ENCODE data around the gene LRBA.
A peak's percentile ranks its signal among the peaks of the same experiment; 100 is the strongest.
"Not testable (repeated sequence)": the region's sequence is repeated elsewhere in the genome, so short reads cannot be mapped to it uniquely, and the experiment has no call there.

LRBA gene

GRCh38 chr4:150680651-150681050 lies 334.4 kb downstream of the LRBA start:
- Mint-ChIP-seq H3K4me3 (no peak overlapping the region), H3K9me3 (no peaks in the 10 kb centered on the region), H3K36me3 (ENCODE audit: low read depth) (peaks cover 21% of the 10 kb centered on the region), H3K27ac (no peak overlapping the region), H3K27me3 (no peaks in the 10 kb centered on the region), H3K4me1 (ENCODE audit: low read depth) (no peaks in the 10 kb centered on the region)

DNA sequence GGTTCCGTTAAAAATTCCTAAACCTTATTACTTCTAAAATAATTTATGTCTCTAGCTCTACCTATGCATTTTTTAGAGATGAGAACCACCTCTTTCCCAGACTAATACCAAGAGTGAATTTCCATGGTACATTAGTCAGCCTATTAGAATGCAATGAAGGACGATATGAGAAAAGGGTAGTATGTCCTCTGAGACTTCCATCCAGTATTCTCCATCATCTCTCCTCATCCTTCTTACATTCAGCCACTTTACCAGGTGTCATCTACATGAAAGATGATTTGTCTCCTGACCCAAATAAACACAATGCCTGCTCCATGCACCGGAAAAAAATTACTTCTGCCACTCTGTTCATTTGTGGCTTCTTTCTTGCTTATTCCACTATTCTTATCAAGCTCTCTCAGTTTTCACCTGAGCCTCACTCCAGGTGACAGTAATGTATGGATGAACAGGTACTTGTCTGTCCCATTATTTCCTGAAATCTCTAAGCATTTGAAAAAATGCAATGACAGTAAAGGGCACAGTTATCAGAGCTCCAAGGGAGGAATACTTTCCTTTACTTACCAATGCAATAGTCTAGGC lies 335.2 kb downstream of the LRBA start:
- peaks cover 21% of the 10 kb centered on the region for H3K36me3 Mint-ChIP-seq (ENCODE audit: low read depth)
- H3K27ac Mint-ChIP-seq, result peak overlapping the region; percentile 22
- no peaks in the 10 kb centered on the region for H3K4me1 Mint-ChIP-seq (ENCODE audit: low read depth)
- no peaks in the 10 kb centered on the region for H3K9me3 Mint-ChIP-seq
- no peak overlapping the region for H3K4me3 Mint-ChIP-seq
- H3K27me3 Mint-ChIP-seq, result no peaks in the 10 kb centered on the region

DNA sequence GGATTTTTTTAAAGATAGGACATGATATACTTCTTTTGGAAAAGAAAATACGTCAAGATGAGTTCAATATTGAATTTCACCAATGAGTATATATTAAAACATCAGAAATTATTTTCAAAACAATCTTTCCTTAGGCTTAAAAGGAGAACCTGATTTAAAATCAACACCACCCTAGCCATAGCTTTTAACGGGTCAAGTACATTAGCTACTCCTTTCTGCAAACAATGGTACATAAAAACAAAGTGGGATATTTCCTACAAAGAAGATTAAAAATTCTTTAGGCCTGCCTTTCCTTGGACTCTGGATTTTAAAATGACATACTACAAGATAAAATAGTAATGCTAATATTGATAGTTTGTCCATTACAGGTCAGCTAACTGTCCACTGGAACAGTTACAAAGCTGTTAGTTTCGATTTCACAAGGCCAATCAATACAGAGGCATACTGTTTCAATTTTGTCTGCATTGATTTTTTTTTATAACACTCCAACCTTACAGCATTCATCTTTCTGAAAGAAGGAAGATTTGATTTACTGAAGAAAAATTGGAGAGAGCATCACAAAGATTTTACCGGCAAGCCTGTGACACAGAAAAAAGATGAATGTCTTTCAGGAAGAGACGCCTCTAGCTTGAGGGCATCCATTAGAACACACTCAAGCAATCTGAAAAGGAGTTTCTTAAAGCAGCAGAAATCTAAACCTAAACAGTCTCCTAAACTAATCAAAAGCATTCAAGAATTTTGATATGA lies 335.9 kb downstream of the LRBA start:
- Mint-ChIP-seq H3K36me3 (ENCODE audit: low read depth) (peaks cover 21% of the 10 kb centered on the region), H3K27me3 (no peaks in the 10 kb centered on the region), H3K27ac (no peak overlapping the region), H3K4me1 (ENCODE audit: low read depth) (no peaks in the 10 kb centered on the region), H3K4me3 (no peak overlapping the region), H3K9me3 (no peaks in the 10 kb centered on the region)

DNA sequence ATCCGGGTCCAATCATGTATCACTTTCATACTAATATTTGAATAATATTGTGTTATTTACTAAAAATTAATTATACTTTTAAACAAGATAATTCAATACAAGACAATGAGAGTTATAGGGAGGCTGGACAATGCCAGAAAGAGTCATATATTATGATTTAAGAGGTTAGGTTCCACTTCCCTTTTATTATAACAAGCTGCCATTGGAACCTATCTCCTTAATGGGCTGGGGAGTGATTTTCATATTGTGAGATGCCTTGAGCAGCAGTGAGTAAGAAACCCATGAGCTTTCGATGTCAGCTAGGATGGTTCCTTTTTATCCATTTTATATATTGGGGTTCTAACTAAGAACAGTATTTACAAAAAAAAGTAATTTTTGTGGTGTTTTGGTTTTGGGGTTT lies 341.3 kb downstream of the LRBA start:
- H3K27ac Mint-ChIP-seq, result no peak overlapping the region
- H3K36me3 Mint-ChIP-seq (ENCODE audit: low read depth), result peaks cover 6% of the 10 kb centered on the region
- H3K27me3 Mint-ChIP-seq, result no peaks in the 10 kb centered on the region
- H3K4me3 Mint-ChIP-seq, result no peak overlapping the region
- no peaks in the 10 kb centered on the region for H3K9me3 Mint-ChIP-seq
- H3K4me1 Mint-ChIP-seq (ENCODE audit: low read depth), result no peaks in the 10 kb centered on the region

DNA sequence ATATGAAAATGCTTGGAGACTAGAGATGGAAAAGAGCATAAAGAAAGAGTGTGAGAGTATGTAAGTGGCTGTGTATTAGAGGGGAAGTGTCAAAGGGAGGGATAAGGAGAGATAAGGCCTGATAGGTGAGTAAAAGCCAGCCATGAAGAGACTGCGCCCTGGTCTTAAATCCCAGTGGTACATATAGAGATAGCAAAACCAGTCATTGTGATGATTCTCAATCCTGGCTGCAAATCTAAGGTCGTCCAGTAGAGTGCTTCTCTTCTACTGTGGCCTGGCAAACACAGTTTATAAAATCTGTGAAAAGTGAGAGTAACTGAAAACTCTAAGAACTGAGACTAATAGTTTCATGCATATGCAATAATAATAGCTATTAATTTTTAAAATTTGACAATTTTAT lies 346.3 kb downstream of the LRBA start:
- Mint-ChIP-seq H3K9me3 (no peaks in the 10 kb centered on the region), H3K4me1 (ENCODE audit: low read depth) (no peaks in the 10 kb centered on the region), H3K36me3 (ENCODE audit: low read depth) (peaks cover 11% of the 10 kb centered on the region), H3K4me3 (no peak overlapping the region), H3K27ac (no peak overlapping the region), H3K27me3 (no peaks in the 10 kb centered on the region)

DNA sequence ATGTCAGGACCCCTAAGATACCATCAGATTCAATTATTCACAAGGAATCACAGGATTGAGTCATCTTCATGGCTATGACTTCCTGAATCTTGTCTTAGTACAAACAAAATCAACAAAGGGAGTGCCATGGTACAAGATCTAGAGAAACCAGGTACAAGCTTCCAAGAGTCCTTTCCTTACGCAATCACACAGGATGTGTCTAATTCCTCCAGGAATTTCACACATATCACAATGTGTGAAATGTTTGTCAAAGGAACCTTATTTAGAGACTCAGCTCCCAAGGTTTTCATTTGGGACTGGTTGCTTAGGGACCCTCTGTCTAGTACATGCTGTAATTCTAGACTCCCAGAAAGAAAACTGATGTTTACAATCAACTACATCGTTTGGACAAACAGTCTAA lies 350.1 kb downstream of the LRBA start:
- Mint-ChIP-seq H3K36me3 (ENCODE audit: low read depth) (peaks cover 15% of the 10 kb centered on the region), H3K4me3 (no peak overlapping the region), H3K4me1 (ENCODE audit: low read depth) (no peaks in the 10 kb centered on the region), H3K27ac (no peak overlapping the region), H3K27me3 (no peaks in the 10 kb centered on the region), H3K9me3 (no peaks in the 10 kb centered on the region)

DNA sequence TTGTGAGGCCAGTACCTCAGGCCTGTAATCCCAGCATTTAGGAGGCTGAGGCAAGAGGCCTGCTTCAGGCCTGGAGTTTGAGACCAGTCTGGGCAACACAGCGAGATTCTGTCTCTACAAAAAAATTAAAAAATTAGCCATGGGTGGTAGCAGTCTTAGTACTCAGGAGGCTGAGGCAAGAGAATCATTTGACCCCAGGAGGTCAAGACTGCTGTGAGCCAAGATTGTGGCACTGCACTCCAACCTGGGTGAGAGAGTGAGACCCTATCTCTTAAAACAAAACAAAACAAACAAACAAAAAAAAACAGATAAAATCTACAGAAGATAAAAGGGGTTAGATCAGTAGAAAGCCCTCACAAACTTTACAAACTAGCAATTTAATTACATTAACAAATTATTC lies 352.4 kb downstream of the LRBA start:
- H3K27ac Mint-ChIP-seq, result no peak overlapping the region
- no peak overlapping the region for H3K4me3 Mint-ChIP-seq
- peaks cover 11% of the 10 kb centered on the region for H3K36me3 Mint-ChIP-seq (ENCODE audit: low read depth)
- no peaks in the 10 kb centered on the region for H3K9me3 Mint-ChIP-seq
- no peaks in the 10 kb centered on the region for H3K27me3 Mint-ChIP-seq
- H3K4me1 Mint-ChIP-seq (ENCODE audit: low read depth), result no peaks in the 10 kb centered on the region

DNA sequence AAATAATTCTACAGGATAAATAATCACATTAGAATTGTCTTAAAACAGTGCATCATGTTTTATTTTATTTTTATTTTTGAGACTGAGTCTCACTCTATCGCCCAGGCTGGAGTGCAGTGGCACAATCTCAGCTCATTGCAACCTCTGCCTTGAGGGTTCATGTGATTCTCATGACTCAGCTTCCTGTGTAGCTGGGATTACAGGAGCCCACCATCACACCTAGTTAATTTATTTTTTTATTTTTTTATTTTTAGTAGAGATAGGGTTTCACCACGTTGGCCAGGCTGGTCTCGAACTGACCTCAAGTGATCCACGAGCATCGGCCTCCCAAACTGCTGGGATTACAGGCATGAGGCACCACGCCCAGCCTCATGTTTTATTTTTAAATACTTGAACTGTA lies 353.5 kb downstream of the LRBA start:
- H3K36me3 Mint-ChIP-seq (ENCODE audit: low read depth), result peaks cover 11% of the 10 kb centered on the region
- H3K4me3 Mint-ChIP-seq; H3K4me1 Mint-ChIP-seq (ENCODE audit: low read depth); H3K9me3 Mint-ChIP-seq; H3K27ac Mint-ChIP-seq; H3K27me3 Mint-ChIP-seq: not testable (repeated sequence)

DNA sequence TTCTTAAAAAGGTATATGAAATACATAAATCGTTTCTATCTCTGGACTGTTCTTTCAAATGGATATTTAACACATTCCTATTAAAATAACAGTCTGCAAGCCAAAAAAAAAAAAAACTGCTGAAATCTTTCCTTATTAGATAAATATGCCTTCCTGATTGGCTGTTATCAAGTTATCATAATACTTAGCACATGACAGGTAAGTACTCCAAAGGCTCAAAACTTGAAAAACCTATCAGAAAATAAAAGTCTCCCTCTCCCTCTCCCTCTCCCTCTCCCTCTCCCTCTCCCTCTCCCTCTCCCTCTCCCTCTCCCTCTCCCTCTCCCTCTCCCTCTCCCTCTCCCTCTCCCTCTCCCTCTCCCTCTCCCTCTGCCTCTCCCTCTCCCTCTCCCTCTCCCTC lies 356.8 kb downstream of the LRBA start:
- not testable (repeated sequence) for H3K4me1 Mint-ChIP-seq (ENCODE audit: low read depth); H3K9me3 Mint-ChIP-seq; H3K27ac Mint-ChIP-seq; H3K4me3 Mint-ChIP-seq; H3K27me3 Mint-ChIP-seq
- peaks cover 12% of the 10 kb centered on the region for H3K36me3 Mint-ChIP-seq (ENCODE audit: low read depth)

DNA sequence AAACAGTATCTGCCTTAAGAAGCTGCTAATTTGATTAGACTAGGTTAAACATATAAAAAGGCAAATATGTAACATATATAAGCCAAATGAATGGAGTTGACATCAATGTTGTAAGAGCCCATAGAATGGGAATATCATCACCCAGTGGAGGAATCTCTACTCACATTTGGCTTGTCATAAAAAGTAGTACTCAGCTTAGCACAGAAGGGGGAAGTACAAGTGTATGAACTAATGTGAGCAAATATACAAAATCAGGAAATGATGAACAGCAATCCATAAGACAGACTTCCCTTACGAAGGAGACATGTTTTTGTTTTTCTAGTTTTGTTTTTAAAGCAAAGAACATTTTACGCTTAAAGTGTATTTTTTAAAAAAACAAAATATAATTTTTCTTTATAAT lies 358.2 kb downstream of the LRBA start:
- Mint-ChIP-seq H3K4me3 (no peak overlapping the region), H3K4me1 (ENCODE audit: low read depth) (no peaks in the 10 kb centered on the region), H3K27me3 (no peaks in the 10 kb centered on the region), H3K36me3 (ENCODE audit: low read depth) (peaks cover 8% of the 10 kb centered on the region), H3K27ac (no peak overlapping the region), H3K9me3 (peaks cover 8% of the 10 kb centered on the region)

GRCh38 chr4:150650751-150651150 lies 364.3 kb downstream of the LRBA start:
- H3K4me1 Mint-ChIP-seq (ENCODE audit: low read depth), result no peaks in the 10 kb centered on the region
- H3K9me3 Mint-ChIP-seq, result no peaks in the 10 kb centered on the region
- H3K27me3 Mint-ChIP-seq, result no peaks in the 10 kb centered on the region
- H3K27ac Mint-ChIP-seq, result no peak overlapping the region
- no peak overlapping the region for H3K4me3 Mint-ChIP-seq
- peaks cover 5% of the 10 kb centered on the region for H3K36me3 Mint-ChIP-seq (ENCODE audit: low read depth)

GRCh38 chr4:150648123-150648522 lies 367.0 kb downstream of the LRBA start:
- Mint-ChIP-seq H3K9me3 (no peaks in the 10 kb centered on the region), H3K4me3 (no peak overlapping the region), H3K4me1 (ENCODE audit: low read depth) (no peaks in the 10 kb centered on the region), H3K27ac (no peak overlapping the region), H3K36me3 (ENCODE audit: low read depth) (peaks cover 9% of the 10 kb centered on the region), H3K27me3 (no peaks in the 10 kb centered on the region)

- Mint-ChIP-seq H3K4me1 (ENCODE audit: low read depth) (no peaks in the 10 kb centered on the region), H3K36me3 (ENCODE audit: low read depth) (peaks cover 9% of the 10 kb centered on the region)
Measured at GRCh38 chr4:150647008-150647407, 368.1 kb downstream of the LRBA start.

DNA sequence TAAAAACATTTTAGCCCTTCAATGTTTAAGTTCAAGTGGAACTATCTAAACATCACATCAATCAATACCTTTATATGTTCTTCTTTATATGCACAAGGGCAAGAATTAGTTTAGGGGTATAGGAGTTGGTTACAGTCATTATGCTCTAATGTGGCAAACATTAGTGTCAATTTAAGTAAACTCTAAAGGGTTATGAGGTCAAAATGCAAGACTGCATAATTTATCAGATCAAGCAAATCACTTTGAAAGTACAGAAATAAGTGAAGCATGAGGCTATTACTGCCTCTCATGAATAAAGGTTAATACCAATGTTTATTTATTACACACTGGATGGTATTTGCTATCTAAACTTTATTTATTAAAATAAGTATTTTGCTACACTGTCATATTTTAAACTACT lies 373.5 kb downstream of the LRBA start:
- peaks cover 26% of the 10 kb centered on the region for H3K36me3 Mint-ChIP-seq (ENCODE audit: low read depth)
- H3K27me3 Mint-ChIP-seq, result no peaks in the 10 kb centered on the region
- H3K9me3 Mint-ChIP-seq, result peaks cover 9% of the 10 kb centered on the region
- H3K4me3 Mint-ChIP-seq, result no peak overlapping the region
- H3K4me1 Mint-ChIP-seq (ENCODE audit: low read depth), result no peaks in the 10 kb centered on the region
- H3K27ac Mint-ChIP-seq, result no peak overlapping the region

More at GRCh38 chr4:150647008-150647407, 368.1 kb downstream of the LRBA start:
- Mint-ChIP-seq H3K4me3 (no peak overlapping the region), H3K9me3 (no peaks in the 10 kb centered on the region), H3K27me3 (no peaks in the 10 kb centered on the region), H3K27ac (no peak overlapping the region)

GRCh38 chr4:150632639-150633038 lies 382.4 kb downstream of the LRBA start:
- Mint-ChIP-seq H3K27ac (no peak overlapping the region), H3K9me3 (peaks cover 30% of the 10 kb centered on the region), H3K36me3 (ENCODE audit: low read depth) (peaks cover 37% of the 10 kb centered on the region)

DNA sequence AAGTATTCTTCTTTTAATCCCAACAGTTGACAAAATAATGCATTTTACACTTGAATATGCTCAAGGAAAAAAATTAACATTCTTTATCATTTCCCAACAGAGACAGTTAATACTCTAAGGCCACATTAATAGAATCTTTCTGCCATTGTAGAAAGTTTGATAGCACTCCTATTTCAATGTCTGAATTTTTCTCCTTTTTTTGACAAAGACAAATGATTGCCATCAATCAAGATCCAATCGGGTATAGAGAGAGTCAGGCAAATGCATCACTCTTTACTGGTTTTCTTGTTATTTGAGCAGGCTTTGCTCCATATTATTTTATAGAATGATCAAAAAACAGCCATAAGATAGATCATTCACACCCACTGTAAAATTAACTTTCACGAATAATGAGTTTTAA lies 387.0 kb downstream of the LRBA start:
- no peaks in the 10 kb centered on the region for H3K27me3 Mint-ChIP-seq
- no peak overlapping the region for H3K4me3 Mint-ChIP-seq
- H3K36me3 Mint-ChIP-seq (ENCODE audit: low read depth), result peaks cover 9% of the 10 kb centered on the region
- H3K27ac Mint-ChIP-seq, result no peak overlapping the region
- H3K9me3 Mint-ChIP-seq, result peaks cover 5% of the 10 kb centered on the region
- H3K4me1 Mint-ChIP-seq (ENCODE audit: low read depth), result no peaks in the 10 kb centered on the region

More at GRCh38 chr4:150632639-150633038, 382.4 kb downstream of the LRBA start:
- H3K4me3 Mint-ChIP-seq, result no peak overlapping the region
- no peaks in the 10 kb centered on the region for H3K27me3 Mint-ChIP-seq
- H3K4me1 Mint-ChIP-seq (ENCODE audit: low read depth), result no peaks in the 10 kb centered on the region
